HAP-1 (cell line): Measurements from ENCODE around the gene RBMS1.

Experiments used
- DNase-seq, 2 experiments: peaks; one replicate each; pipeline ENCODE4 v3.0.0-alpha.2; 2016 to 2020; ENCODE audit warnings: low spot score in 2 of 2
- H3K27me3 ChIP-seq: fragments of 250-450 bp; sonication (Bioruptor Pico); 2 replicates; pipeline ENCODE4 v1.5.1; 2020; ENCODE audit warnings: low read depth, mild to moderate bottlenecking, moderate library complexity
- H3K36me3 ChIP-seq: fragments of 250-450 bp; sonication (Bioruptor Pico); replicated peaks from 2 replicates; pipeline ENCODE4 v1.5.1; 2020; ENCODE audit warnings: mild to moderate bottlenecking
- H3K4me1 ChIP-seq: fragments of 250-450 bp; sonication (Bioruptor Pico); 2 replicates; pipeline ENCODE4 v1.5.1; 2020; ENCODE audit warnings: mild to moderate bottlenecking
- H3K4me3 ChIP-seq: fragments of 250-450 bp; sonication (Bioruptor Pico); 2 replicates; pipeline ENCODE4 v1.5.1; 2020; ENCODE audit warnings: mild to moderate bottlenecking, moderate library complexity
- H3K9me3 ChIP-seq: fragments of 250-450 bp; sonication (Bioruptor Pico); 2 replicates; pipeline ENCODE4 v1.5.1; 2020; ENCODE audit warnings: mild to moderate bottlenecking, moderate library complexity
- in situ Hi-C: fragments of 300-500 bp; cut with MboI; formaldehyde crosslinking; loops from 3 replicates; pipeline ENCODE4 v1.14.3; 2020; ENCODE audit warnings: low sequenced_read_pairs, inconsistent platforms, mixed read lengths

RBMS1 gene

GRCh38 chr2:160294339-160294803, 199.2 kb downstream of the RBMS1 start:
- DNase-seq, result no peak
- peaks cover 3% of the 10 kb centered on the region; the same call in 1 of the 2 replicates for H3K36me3 ChIP-seq
- H3K4me1 ChIP-seq, result peaks cover 6% of the 10 kb centered on the region
- in situ Hi-C loops, result no loop called here
- no peak overlapping the region for H3K4me3 ChIP-seq
- H3K27me3 ChIP-seq, result no peaks in the 10 kb centered on the region
- no peaks in the 10 kb centered on the region for H3K9me3 ChIP-seq

GRCh38 chr2:160293391-160294091, 200.1 kb downstream of the RBMS1 start:
- DNase-seq, result no peak
- no peak overlapping the region for H3K4me3 ChIP-seq
- H3K4me1 ChIP-seq, result peaks cover 6% of the 10 kb centered on the region
- no peaks in the 10 kb centered on the region for H3K9me3 ChIP-seq
- H3K36me3 ChIP-seq, result peaks cover 3% of the 10 kb centered on the region; the same call in 1 of the 2 replicates
- in situ Hi-C loops, result no loop called here
- H3K27me3 ChIP-seq, result no peaks in the 10 kb centered on the region

- H3K36me3 ChIP-seq, result peaks cover 3% of the 10 kb centered on the region; the same call in 1 of the 2 replicates
- peaks cover 6% of the 10 kb centered on the region for H3K4me1 ChIP-seq
- peak in 1 of 2 experiments; percentile 16 for DNase-seq
- no peak overlapping the region for H3K4me3 ChIP-seq
- in situ Hi-C loops, result no loop called here
- no peaks in the 10 kb centered on the region for H3K9me3 ChIP-seq
- no peaks in the 10 kb centered on the region for H3K27me3 ChIP-seq
Observed at GRCh38 chr2:160292225-160292624, 201.4 kb downstream of the RBMS1 start.

GRCh38 chr2:160291382-160291781, 202.2 kb downstream of the RBMS1 start:
- no peak for DNase-seq
- Histone ChIP-seq H3K27me3 (no peaks in the 10 kb centered on the region), H3K4me1 (peaks cover 6% of the 10 kb centered on the region), H3K9me3 (no peaks in the 10 kb centered on the region), H3K36me3 (peaks cover 2% of the 10 kb centered on the region; the same call in 1 of the 2 replicates), H3K4me3 (no peak overlapping the region)
- in situ Hi-C loops, result no loop called here

GRCh38 chr2:160290598-160290997, 203.0 kb downstream of the RBMS1 start:
- Histone ChIP-seq H3K4me1 (peaks cover 6% of the 10 kb centered on the region), H3K27me3 (no peaks in the 10 kb centered on the region), H3K4me3 (no peak overlapping the region), H3K9me3 (no peaks in the 10 kb centered on the region), H3K36me3 (no peaks in the 10 kb centered on the region)
- DNase-seq, result no peak
- in situ Hi-C loops, result no loop called here

- Histone ChIP-seq H3K27me3 (no peaks in the 10 kb centered on the region), H3K36me3 (peaks cover under 1% of the 10 kb centered on the region; the same call in 1 of the 2 replicates), H3K4me3 (no peak overlapping the region), H3K9me3 (no peaks in the 10 kb centered on the region), H3K4me1 (peaks cover 6% of the 10 kb centered on the region)
- no peak for DNase-seq
- in situ Hi-C loops, result no loop called here
Observed at GRCh38 chr2:160289831-160290230, 203.8 kb downstream of the RBMS1 start.

- DNase-seq, result no peak
- Histone ChIP-seq H3K9me3 (no peaks in the 10 kb centered on the region), H3K4me1 (peaks cover 6% of the 10 kb centered on the region), H3K36me3 (peaks cover 7% of the 10 kb centered on the region), H3K27me3 (no peaks in the 10 kb centered on the region), H3K4me3 (no peak overlapping the region)
- in situ Hi-C loops, result no loop called here
Observed at GRCh38 chr2:160289126-160289525, 204.5 kb downstream of the RBMS1 start.

- H3K4me3 ChIP-seq, result no peak overlapping the region
- no peak for DNase-seq
- peaks cover 9% of the 10 kb centered on the region for H3K36me3 ChIP-seq
- peaks cover 6% of the 10 kb centered on the region for H3K4me1 ChIP-seq
- no peaks in the 10 kb centered on the region for H3K27me3 ChIP-seq
- in situ Hi-C loops, result no loop called here
- H3K9me3 ChIP-seq, result no peaks in the 10 kb centered on the region
Observed at GRCh38 chr2:160288324-160288723, 205.3 kb downstream of the RBMS1 start.

- H3K4me1 ChIP-seq, result peaks cover 4% of the 10 kb centered on the region
- in situ Hi-C loops, result no loop called here
- H3K4me3 ChIP-seq, result no peak overlapping the region
- peaks cover 15% of the 10 kb centered on the region for H3K36me3 ChIP-seq
- H3K27me3 ChIP-seq, result no peaks in the 10 kb centered on the region
- DNase-seq, result no peak
- H3K9me3 ChIP-seq, result no peaks in the 10 kb centered on the region
Observed at GRCh38 chr2:160287476-160287875, 206.1 kb downstream of the RBMS1 start.

GRCh38 chr2:160286551-160286950, 207.1 kb downstream of the RBMS1 start:
- no peaks in the 10 kb centered on the region for H3K27me3 ChIP-seq
- H3K9me3 ChIP-seq, result no peaks in the 10 kb centered on the region
- no peak for DNase-seq
- in situ Hi-C loops, result no loop called here
- peaks cover 15% of the 10 kb centered on the region for H3K36me3 ChIP-seq
- no peaks in the 10 kb centered on the region; the same call in 1 of the 2 replicates for H3K4me1 ChIP-seq
- no peak overlapping the region for H3K4me3 ChIP-seq

GRCh38 chr2:160283675-160284074, 209.9 kb downstream of the RBMS1 start:
- peaks cover 22% of the 10 kb centered on the region for H3K36me3 ChIP-seq
- H3K27me3 ChIP-seq, result no peaks in the 10 kb centered on the region
- H3K4me3 ChIP-seq, result no peak overlapping the region
- in situ Hi-C loops, result no loop called here
- no peaks in the 10 kb centered on the region for H3K4me1 ChIP-seq
- DNase-seq, result no peak
- H3K9me3 ChIP-seq, result no peaks in the 10 kb centered on the region

- DNase-seq, result no peak
- Histone ChIP-seq H3K4me1 (no peaks in the 10 kb centered on the region), H3K9me3 (no peaks in the 10 kb centered on the region), H3K27me3 (no peaks in the 10 kb centered on the region), H3K4me3 (no peak overlapping the region), H3K36me3 (peaks cover 36% of the 10 kb centered on the region)
- in situ Hi-C loops, result no loop called here
Observed at GRCh38 chr2:160282063-160282580, 211.5 kb downstream of the RBMS1 start.

- peaks cover 40% of the 10 kb centered on the region for H3K36me3 ChIP-seq
Observed at GRCh38 chr2:160281213-160281612, 212.4 kb downstream of the RBMS1 start.

GRCh38 chr2:160279813-160280465, 213.7 kb downstream of the RBMS1 start:
- in situ Hi-C loops, result no loop called here
- Histone ChIP-seq H3K27me3 (no peaks in the 10 kb centered on the region), H3K9me3 (no peaks in the 10 kb centered on the region), H3K4me3 (no peak overlapping the region), H3K4me1 (no peaks in the 10 kb centered on the region), H3K36me3 (peaks cover 40% of the 10 kb centered on the region)
- no peak for DNase-seq

More at GRCh38 chr2:160281213-160281612, 212.4 kb downstream of the RBMS1 start:
- in situ Hi-C loops, result no loop called here
- Histone ChIP-seq H3K4me3 (no peak overlapping the region), H3K4me1 (no peaks in the 10 kb centered on the region), H3K9me3 (no peaks in the 10 kb centered on the region), H3K27me3 (no peaks in the 10 kb centered on the region)
- DNase-seq, result no peak
